CD8-positive, alpha-beta memory T cell (primary cell): ENCODE data around the gene P4HTM. TPM values are rescaled to one million over a fixed set of nuclear protein-coding genes. Genes with fewer than 3 reads are reported as not detected.

ENCODE experiments used
- CTCF ChIA-PET: fragments of 350-600 bp; sonication (Branson Sonifier 250); formaldehyde crosslinking; loops from one replicate; lab custom pipeline; 2021; ENCODE audit warnings: antibody characterized with exemption; lab: Charles Lee
- POLR2A ChIA-PET: fragments of 350-600 bp; sonication (Branson Sonifier 250); formaldehyde crosslinking; loops from one replicate; lab custom pipeline; 2021; ENCODE audit warnings: antibody characterized with exemption; lab: Charles Lee
- DNase-seq, 5 donors: peaks; one replicate each; pipeline versions ENCODE4 v3.0.0 to v3.0.0-alpha.2; 2020 to 2022; ENCODE audit warnings: mixed read lengths in 1 of 5
- H3K27ac ChIP-seq: one replicate; pipeline ENCODE4 v1.7.0; 2013; ENCODE audit warnings: low read depth, mild to moderate bottlenecking, low read length, moderate library complexity
- H3K27me3 ChIP-seq: 2 replicates; pipeline ENCODE4 v1.7.0; 2013; ENCODE audit warnings: low read length, mild to moderate bottlenecking; ENCODE audit not compliant: insufficient read depth, poor library complexity, severe bottlenecking
- H3K36me3 ChIP-seq: 2 replicates; pipeline ENCODE4 v1.7.0; 2013; ENCODE audit warnings: mild to moderate bottlenecking, low read length, moderate library complexity; ENCODE audit not compliant: insufficient read depth
- H3K4me1 ChIP-seq: 2 replicates; pipeline ENCODE4 v1.7.0; 2013; ENCODE audit warnings: mild to moderate bottlenecking, low read length, moderate library complexity; ENCODE audit not compliant: insufficient read depth
- H3K4me3 ChIP-seq: 2 replicates; pipeline ENCODE4 v1.7.0; 2013; ENCODE audit warnings: mild to moderate bottlenecking, low read length
- H3K9me3 ChIP-seq: 2 replicates; pipeline ENCODE4 v1.7.0; 2013; ENCODE audit warnings: mild to moderate bottlenecking, low read length
- H3K27ac Mint-ChIP-seq, 8 donors: one replicate each; pipeline ENCODE4 v1.8.0; 2020 to 2021; ENCODE audit warnings: mixed read lengths in 8 of 8, mild to moderate bottlenecking in 6 of 8, inconsistent platforms in 3 of 8, moderate library complexity in 3 of 8
- H3K27me3 Mint-ChIP-seq, 2 donors: one replicate each; pipeline ENCODE4 v1.8.0; 2020 to 2021; ENCODE audit warnings: mixed read lengths in 2 of 2, mild to moderate bottlenecking in 1 of 2, moderate library complexity in 1 of 2
- H3K36me3 Mint-ChIP-seq, 3 donors: one replicate each; pipeline ENCODE4 v1.8.0; 2020 to 2021; ENCODE audit warnings: mixed read lengths in 3 of 3, inconsistent platforms in 1 of 3, mild to moderate bottlenecking in 1 of 3
- H3K4me1 Mint-ChIP-seq, 3 donors: one replicate each; pipeline ENCODE4 v1.8.0; 2020 to 2021; ENCODE audit warnings: mixed read lengths in 3 of 3, inconsistent platforms in 1 of 3, mild to moderate bottlenecking in 1 of 3
- H3K4me3 Mint-ChIP-seq, 7 donors: one replicate each; pipeline ENCODE4 v1.8.0; 2020 to 2021; ENCODE audit warnings: mixed read lengths in 7 of 7, mild to moderate bottlenecking in 6 of 7, moderate library complexity in 4 of 7, inconsistent platforms in 2 of 7
- H3K9me3 Mint-ChIP-seq, 5 donors: one replicate each; pipeline ENCODE4 v1.8.0; 2020 to 2022; ENCODE audit warnings: mixed read lengths in 5 of 5, mild to moderate bottlenecking in 3 of 5, moderate library complexity in 2 of 5, inconsistent platforms in 1 of 5
- polyA plus RNA-seq: library from polyadenylated mRNA; unstranded; fragments of 300-500 nt; fragmentation: Illumina TruSeq; gene quantifications from one replicate; pipeline ENCODE4 v1.2.3, GENCODE V29; 2021
- total RNA-seq, 2 experiments: library from RNA; stranded (reverse); gene quantifications; one replicate each; pipeline ENCODE4 v1.2.3, GENCODE V29; 2021

The P4HTM gene
- total and polyA plus RNA-seq, 3 experiments from 2014 or later = 28.6 to 35.0 (median 33.0) TPM

DNA sequence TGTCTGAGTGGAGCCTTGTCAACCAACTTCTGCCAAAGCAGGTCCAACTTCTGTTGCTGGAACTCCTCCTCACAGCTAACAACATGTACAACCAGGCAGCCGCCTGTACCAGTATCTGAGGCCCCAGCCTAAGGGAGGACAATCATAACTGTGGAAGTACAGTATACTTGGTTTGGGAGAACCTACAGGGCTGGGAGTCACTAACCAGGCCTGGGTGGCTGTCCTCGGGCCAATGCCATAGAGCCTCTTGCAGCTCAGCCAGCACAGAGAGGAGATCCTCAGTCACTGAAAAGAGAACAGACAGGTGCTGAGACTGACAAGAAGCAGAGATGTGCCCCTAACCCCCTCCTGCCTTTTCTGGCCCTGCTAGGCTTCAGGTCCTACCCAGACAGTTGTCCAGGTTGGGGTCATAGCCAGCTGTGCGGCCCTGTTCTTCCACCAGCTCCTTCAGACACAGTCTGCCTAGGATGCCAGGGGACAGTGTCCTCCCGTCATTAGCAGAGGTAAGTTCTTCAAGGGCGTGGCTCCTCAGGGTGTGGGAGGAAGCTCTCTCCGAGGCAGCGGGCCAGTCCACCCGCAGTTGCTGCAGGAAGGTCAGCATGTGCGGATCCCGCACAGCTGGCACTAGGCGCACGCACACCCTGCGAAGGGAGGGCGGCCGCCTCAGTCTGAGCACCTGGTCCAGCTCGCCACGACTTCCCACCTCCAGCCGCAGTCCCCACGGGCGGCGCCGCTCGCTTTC, 27.4 kb downstream of the P4HTM start:
- H3K27me3 ChIP-seq = no peaks in the 10 kb centered on the region
- H3K27me3 Mint-ChIP-seq = peaks cover 0 to 2% of the 10 kb centered on the region in 2 donors
- H3K27ac Mint-ChIP-seq = peak overlapping the region; percentile 68 to 91 (median 78)
- peaks cover 17 to 42% (median 23%) of the 10 kb centered on the region in 3 donors for H3K4me1 Mint-ChIP-seq
- ChIA-PET CTCF (interaction anchor here (1.1 to 6.6 kb wide), 5 partner anchors 9 to 29 kb away, joined by 3 to 67 read pairs (median 11); partner anchors contain the start of genes IMPDH2, P4HTM and WDR6), POLR2A (interaction anchor here (1.0 to 3.8 kb wide), 4 partner anchors 10 to 77 kb away, joined by 4 to 48 read pairs (median 15); partner anchors contain the start of genes IMPDH2, QRICH1 and WDR6)
- peaks cover 0 to 57% (median 5%) of the 10 kb centered on the region in 3 donors for H3K36me3 Mint-ChIP-seq
- peak overlapping the region; percentile 89 for H3K27ac ChIP-seq
- peaks cover 12% of the 10 kb centered on the region for H3K36me3 ChIP-seq
- H3K9me3 ChIP-seq = no peaks in the 10 kb centered on the region
- DNase-seq = no peak
- peak overlapping the region; percentile 83 for H3K4me3 ChIP-seq
- H3K9me3 Mint-ChIP-seq = no peaks in the 10 kb centered on the region
- H3K4me3 Mint-ChIP-seq = peak overlapping the region; percentile 80 to 97 (median 86)
- peaks cover 28% of the 10 kb centered on the region for H3K4me1 ChIP-seq

DNA sequence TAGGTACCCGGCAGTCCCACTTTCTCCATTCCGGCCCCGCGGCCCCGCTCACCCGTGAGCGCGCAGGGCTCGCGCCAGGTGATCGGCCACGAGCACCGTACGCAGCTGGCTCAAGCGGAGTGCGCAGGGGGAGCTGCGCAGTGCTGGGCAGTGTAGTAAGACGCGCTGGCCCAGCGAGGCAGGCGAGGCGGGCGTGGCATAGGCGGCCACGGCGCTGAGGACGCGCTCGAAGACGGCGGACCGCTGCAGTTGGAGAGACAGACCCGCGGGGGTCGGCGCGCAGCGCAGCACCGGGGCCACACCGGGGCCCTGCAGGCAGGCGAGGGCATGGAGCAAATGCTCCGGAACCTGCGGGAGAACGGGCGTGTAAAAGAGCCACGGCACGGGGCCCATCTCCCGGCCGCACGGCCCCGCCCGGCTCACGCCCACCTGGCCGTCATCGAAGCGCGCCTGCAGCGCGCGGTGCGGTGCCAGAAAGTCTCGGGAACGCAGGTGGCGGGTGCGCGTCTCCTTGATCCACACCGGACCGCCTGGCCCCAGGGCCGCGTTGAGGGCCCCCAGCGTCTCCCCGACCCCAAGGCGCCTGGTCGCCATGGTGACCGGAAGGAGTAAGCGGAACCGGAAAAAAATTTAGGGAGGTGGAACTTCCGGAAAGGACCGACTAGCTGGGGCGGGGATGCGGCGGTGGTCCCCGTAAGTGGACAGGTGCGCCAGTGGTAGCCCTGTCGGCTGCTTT, 28.1 kb downstream of the P4HTM start, which contains the start of gene DALRD3:
DALRD3 (minus strand) TSS at position 610 of the 736 bp plus-strand sequence; CDS start at position 594, 16 bp downstream.
- Histone ChIP-seq H3K36me3 (peaks cover 12% of the 10 kb centered on the region), H3K9me3 (no peaks in the 10 kb centered on the region), H3K4me1 (peaks cover 35% of the 10 kb centered on the region), H3K27me3 (no peaks in the 10 kb centered on the region), H3K27ac (peak within 1 kb of the TSS; percentile 99), H3K4me3 (peak within 1 kb of the TSS; percentile 83)
- peak; percentile 43 to 74 (median 63) for DNase-seq
- Mint-ChIP-seq H3K4me1 (peaks cover 22 to 47% (median 26%) of the 10 kb centered on the region in 3 donors), H3K27ac (peak within 1 kb of the TSS; percentile 70 to 95 (median 92)), H3K36me3 (peaks cover 0 to 56% (median 6%) of the 10 kb centered on the region in 3 donors), H3K4me3 (peak within 1 kb of the TSS; percentile 84 to 97 (median 93)), H3K9me3 (no peaks in the 10 kb centered on the region), H3K27me3 (peaks cover 0 to 2% of the 10 kb centered on the region in 2 donors)
- ChIA-PET CTCF (interaction anchor here (1.1 to 6.6 kb wide), 4 partner anchors 9 to 29 kb away, joined by 3 to 67 read pairs (median 12); partner anchors contain the start of genes IMPDH2, P4HTM and WDR6), POLR2A (interaction anchor here (0.6 to 3.8 kb wide), 6 partner anchors 11 to 170 kb away, joined by 3 to 48 read pairs (median 10); partner anchors contain the start of genes IMPDH2, QRICH1 and WDR6)

DNA sequence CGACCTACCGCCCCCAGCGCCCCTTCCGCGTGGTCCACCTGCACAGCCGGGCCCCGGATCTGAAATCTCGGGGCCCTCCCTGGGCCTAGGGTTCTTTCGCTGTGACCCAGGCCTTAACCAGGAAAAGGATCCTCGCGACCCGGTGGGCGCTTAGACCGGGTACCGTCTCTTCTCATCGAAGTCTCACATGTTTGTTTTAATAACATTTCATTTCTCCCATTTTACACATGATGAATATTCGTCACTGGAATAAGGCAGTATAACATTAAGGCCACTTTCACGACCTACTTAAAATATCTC, 28.6 kb downstream of the P4HTM start:
- Mint-ChIP-seq H3K4me3 (peak overlapping the region; percentile 84 to 97 (median 88)), H3K27ac (peak overlapping the region; percentile 70 to 95 (median 90)), H3K27me3 (peaks cover 0 to 2% of the 10 kb centered on the region in 2 donors), H3K4me1 (peaks cover 24 to 49% (median 29%) of the 10 kb centered on the region in 3 donors), H3K9me3 (no peaks in the 10 kb centered on the region), H3K36me3 (peaks cover 0 to 55% (median 8%) of the 10 kb centered on the region in 3 donors)
- Histone ChIP-seq H3K27me3 (no peaks in the 10 kb centered on the region), H3K9me3 (no peaks in the 10 kb centered on the region), H3K27ac (peak overlapping the region; percentile 89), H3K36me3 (peaks cover 12% of the 10 kb centered on the region), H3K4me1 (peaks cover 38% of the 10 kb centered on the region), H3K4me3 (peak overlapping the region; percentile 83)
- ChIA-PET POLR2A (interaction anchor here (0.6 to 3.8 kb wide), 5 partner anchors 10 to 171 kb away, joined by 3 to 48 read pairs (median 11); partner anchors contain the start of genes IMPDH2 and WDR6), CTCF (interaction anchor here (1.1 to 6.6 kb wide), 4 partner anchors 10 to 30 kb away, joined by 3 to 67 read pairs (median 12); partner anchors contain the start of genes IMPDH2, P4HTM and WDR6)
- no peak for DNase-seq

DNA sequence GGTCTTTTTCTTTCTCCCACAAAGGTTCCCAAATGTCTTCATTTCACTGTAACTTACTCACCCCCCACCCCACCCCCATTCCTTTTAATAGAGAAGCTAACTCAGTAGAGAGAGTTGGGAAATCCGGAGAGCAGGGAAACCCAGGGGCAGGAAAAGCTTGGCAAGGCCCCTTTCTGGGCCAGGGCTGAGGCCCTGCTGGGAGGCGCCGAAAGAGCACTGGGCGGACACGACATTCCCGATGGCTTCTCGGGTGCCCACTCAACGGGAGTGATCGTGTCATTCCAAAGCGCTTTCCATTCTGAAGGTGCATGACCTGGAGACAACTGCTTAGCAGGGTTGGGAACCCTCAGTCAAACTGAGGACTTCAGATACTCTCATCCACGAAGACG, 29.9 kb downstream of the P4HTM start:
- peaks cover 17% of the 10 kb centered on the region for H3K36me3 ChIP-seq
- Mint-ChIP-seq H3K4me3 (peak overlapping the region; percentile 80 to 97 (median 93)), H3K9me3 (no peaks in the 10 kb centered on the region), H3K27ac (peak overlapping the region; percentile 65 to 95 (median 80)), H3K27me3 (peaks cover 0 to 2% of the 10 kb centered on the region in 2 donors), H3K4me1 (peaks cover 26 to 52% (median 29%) of the 10 kb centered on the region in 3 donors), H3K36me3 (peaks cover 0 to 56% (median 14%) of the 10 kb centered on the region in 3 donors)
- DNase-seq = no peak
- H3K4me3 ChIP-seq = peak overlapping the region; percentile 95
- peaks cover 38% of the 10 kb centered on the region for H3K4me1 ChIP-seq
- no peaks in the 10 kb centered on the region for H3K9me3 ChIP-seq
- H3K27ac ChIP-seq = peak overlapping the region; percentile 99
- H3K27me3 ChIP-seq = no peaks in the 10 kb centered on the region
- POLR2A ChIA-PET = interaction anchor here (0.6 to 3.9 kb wide), 5 partner anchors 9 to 82 kb away, joined by 4 to 79 read pairs (median 19); partner anchors contain the start of genes IMPDH2, QRICH1 and WDR6
- CTCF ChIA-PET = interaction anchor here (0.7 to 7.7 kb wide), 4 partner anchors 9 to 31 kb away, joined by 3 to 121 read pairs (median 36); partner anchors contain the start of genes IMPDH2, P4HTM and WDR6

DNA sequence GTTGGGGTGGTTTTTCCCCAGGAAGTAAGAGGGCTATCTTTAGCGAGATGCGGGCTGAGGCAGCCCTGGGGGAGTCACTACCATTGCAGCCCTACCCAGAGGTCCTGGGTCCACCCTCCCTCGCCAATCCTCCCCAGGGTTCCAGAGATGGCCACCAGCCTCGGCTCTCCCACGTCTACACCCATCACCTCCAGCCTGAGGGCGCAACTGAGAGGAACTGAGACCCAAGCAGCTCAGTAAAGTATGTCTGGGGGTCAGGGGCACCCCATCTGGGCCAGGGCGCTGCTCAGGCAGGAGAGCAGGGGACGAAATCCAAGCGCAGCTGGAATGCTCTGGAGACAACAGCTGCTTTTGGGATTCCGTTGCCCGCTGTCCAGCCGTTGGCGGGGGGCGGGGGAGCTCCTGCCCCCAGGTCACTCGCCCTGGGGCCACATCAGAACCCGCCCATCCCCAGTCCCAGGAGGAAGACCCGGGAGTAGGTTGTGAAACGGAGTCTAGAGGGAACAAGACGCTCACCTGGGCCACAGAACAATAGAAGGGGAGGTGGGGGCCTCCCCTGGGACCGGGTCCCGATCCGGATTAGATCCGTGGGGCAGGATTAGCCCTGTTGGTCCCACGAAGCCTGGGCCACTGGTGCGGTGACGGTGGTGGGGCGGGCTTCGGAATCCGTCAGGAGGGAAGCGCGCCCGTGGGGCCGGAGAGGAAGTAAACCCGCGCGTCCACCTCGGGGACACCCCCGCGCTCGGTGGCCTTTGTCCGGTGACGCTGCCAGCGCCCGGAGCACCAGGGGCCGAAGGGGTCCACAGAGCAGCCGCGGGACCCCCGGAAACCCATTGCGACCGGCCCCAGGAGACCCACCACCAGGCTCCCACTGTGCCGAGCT, 30.5 kb downstream of the P4HTM start:
- peak in 2 of 5 donors; percentile 27 to 48 for DNase-seq

DNA sequence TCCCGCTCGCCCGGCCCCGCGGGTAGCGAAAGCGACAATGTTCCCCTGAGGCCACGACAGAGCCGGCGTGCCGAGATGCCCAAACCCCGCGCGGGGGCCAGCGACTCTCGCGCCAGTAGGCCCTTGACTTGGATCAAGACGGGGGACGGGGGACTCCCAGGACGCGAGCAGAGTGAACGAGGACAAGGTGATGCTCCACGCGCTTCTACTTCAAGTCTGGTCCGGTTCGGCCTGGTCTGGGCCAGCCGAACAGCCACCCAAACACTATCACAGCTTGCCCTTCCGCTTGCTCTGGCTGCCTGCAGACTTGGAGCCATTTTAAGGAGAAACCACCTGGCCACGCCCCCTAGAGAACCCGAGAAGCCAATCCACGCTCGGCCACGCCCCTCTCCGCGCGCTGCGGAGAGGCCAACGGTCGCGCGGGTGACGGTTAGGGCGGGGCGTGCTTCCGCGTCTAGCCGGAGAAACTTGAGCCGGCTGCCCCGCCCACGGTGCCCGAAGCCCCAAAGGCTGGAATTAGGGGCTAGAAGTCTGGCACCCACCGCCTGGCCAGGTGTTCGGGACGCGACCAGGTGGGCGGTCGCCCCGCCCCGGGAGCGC, 31.3 kb downstream of the P4HTM start:
- Histone ChIP-seq H3K4me1 (peaks cover 38% of the 10 kb centered on the region), H3K4me3 (peak overlapping the region; percentile 95), H3K9me3 (no peaks in the 10 kb centered on the region), H3K27me3 (no peaks in the 10 kb centered on the region), H3K27ac (peak overlapping the region; percentile 99), H3K36me3 (peaks cover 22% of the 10 kb centered on the region)
- peak; percentile 97 to 99 (median 98) for DNase-seq
- Mint-ChIP-seq H3K36me3 (peaks cover 0 to 56% (median 10%) of the 10 kb centered on the region in 3 donors), H3K4me1 (peaks cover 30 to 65% (median 36%) of the 10 kb centered on the region in 3 donors), H3K27ac (peak overlapping the region; percentile 95 to 99 (median 96)), H3K27me3 (peaks cover 0 to 2% of the 10 kb centered on the region in 2 donors), H3K9me3 (no peaks in the 10 kb centered on the region), H3K4me3 (peak overlapping the region; percentile 91 to 97 (median 95))
- ChIA-PET POLR2A (interaction anchor here (0.5 to 4.6 kb wide), 10 partner anchors 8 to 1329 kb away, joined by 3 to 79 read pairs (median 6); partner anchors contain the start of genes NPRL2, P4HTM, QRICH1 and RHOA), CTCF (interaction anchor here (0.8 to 7.7 kb wide), 18 partner anchors 10 to 328 kb away, joined by 3 to 121 read pairs (median 5); partner anchors contain the start of genes KLHDC8B, P4HTM, QARS1 and QRICH1)

More for the DNA sequence above, 30.5 kb downstream of the P4HTM start:
- ChIA-PET CTCF (interaction anchor here (0.7 to 7.7 kb wide), 9 partner anchors 9 to 73 kb away, joined by 3 to 121 read pairs (median 9); partner anchors contain the start of genes IMPDH2, P4HTM, QRICH1 and WDR6), POLR2A (interaction anchor here (0.6 to 4.6 kb wide), 5 partner anchors 12 to 82 kb away, joined by 4 to 79 read pairs (median 35); partner anchors contain the start of genes P4HTM, QRICH1 and WDR6)
- Histone ChIP-seq H3K27me3 (no peaks in the 10 kb centered on the region), H3K4me3 (peak overlapping the region; percentile 95), H3K9me3 (no peaks in the 10 kb centered on the region), H3K27ac (peak overlapping the region; percentile 99), H3K36me3 (peaks cover 18% of the 10 kb centered on the region), H3K4me1 (peaks cover 38% of the 10 kb centered on the region)
- Mint-ChIP-seq H3K9me3 (no peaks in the 10 kb centered on the region), H3K4me1 (peaks cover 28 to 59% (median 32%) of the 10 kb centered on the region in 3 donors), H3K4me3 (peak overlapping the region; percentile 91 to 97 (median 95)), H3K27ac (peak overlapping the region; percentile 65 to 98 (median 95)), H3K36me3 (peaks cover 0 to 56% (median 10%) of the 10 kb centered on the region in 3 donors), H3K27me3 (peaks cover 0 to 2% of the 10 kb centered on the region in 2 donors)
